C4-2B (cell line): ENCODE results near the gene SLC22A12.

ENCODE experiments used
- CTCF ChIP-seq: fragments of 450-650 bp; conservative IDR thresholded peaks from 2 replicates; pipeline ENCODE4 v1.5.1; 2017; ENCODE audit warnings: mild to moderate bottlenecking
- ZFX ChIP-seq: fragments of 450-650 bp; IDR thresholded peaks from 2 replicates; pipeline ENCODE4 v1.6.1; 2017

- TF ChIP-seq CTCF (no peak), ZFX (no peak)
These were observed at the start of gene SLC22A12 for GRCh38 chr11:64590763-64591221.
